Left kidney (tissue), 1 donor: ENCODE measurements around the gene ZBTB44. TPM values are rescaled to one million over a fixed set of nuclear protein-coding genes. Genes with fewer than 3 reads are reported as not detected.

ENCODE experiments used
- polyA plus RNA-seq: library from polyadenylated mRNA; unstranded; fragments of 120-200 nt; gene quantifications from one replicate; pipeline ENCODE4 v1.2.1, GENCODE V29; 2013; ENCODE audit not compliant: insufficient read length

The ZBTB44 gene
- polyA plus RNA-seq, 1 donor, result 72.0 TPM

Other genes with a start within 250 kb of the ZBTB44 start
- gene APLP2, start 245.0 kb downstream of the ZBTB44 start, polyA plus RNA-seq, result 451 TPM
- gene ST14, start 155.1 kb downstream of the ZBTB44 start, polyA plus RNA-seq, result 23.5 TPM
- 2.5 TPM for gene ADAMTS8, start 113.7 kb upstream of the ZBTB44 start, polyA plus RNA-seq
- gene ADAMTS15, start 133.7 kb upstream of the ZBTB44 start, polyA plus RNA-seq, result 54.1 TPM